Peyer's patch (tissue), 4 donors: ENCODE results near the gene TEAD4. TPM values are rescaled to one million over a fixed set of nuclear protein-coding genes. Genes with fewer than 3 reads are reported as not detected.
A peak's percentile ranks its signal among the peaks of the same experiment; 100 is the strongest.
"Not testable (repeated sequence)": the region's sequence is repeated elsewhere in the genome, so short reads cannot be mapped to it uniquely, and the experiment has no call there.

Source experiments
- DNase-seq, 3 donors: peaks; one replicate each; pipeline ENCODE4 v3.0.0-alpha.2; 2017 to 2019
- H3K27ac ChIP-seq, 4 donors: fragments of 200-600 bp; sonication (generic); one replicate each; pipeline ENCODE4 v1.5.1; 2016 to 2019
- H3K27me3 ChIP-seq, 2 donors: fragments of 200-600 bp; sonication (generic); one replicate each; pipeline ENCODE4 v1.5.1; 2019
- H3K36me3 ChIP-seq, 3 donors: fragments of 200-600 bp; sonication (generic); one replicate each; pipeline ENCODE4 v1.5.1; 2016 to 2019
- H3K4me1 ChIP-seq, 4 donors: fragments of 200-600 bp; sonication (generic); one replicate each; pipeline ENCODE4 v1.5.1; 2016 to 2019
- H3K4me3 ChIP-seq, 4 donors: fragments of 200-600 bp; sonication (generic); 1 replicate in 3 of 4; 2 replicates in 1 of 4; pipeline ENCODE4 v1.5.1; 2016 to 2019; ENCODE audit warnings: mild to moderate bottlenecking in 1 of 4
- H3K9me3 ChIP-seq, 4 donors: fragments of 200-600 bp; sonication (generic); one replicate each; pipeline ENCODE4 v1.5.1; 2016 to 2019; ENCODE audit warnings: mild to moderate bottlenecking in 1 of 4
- CTCF ChIP-seq, 6 experiments: fragments of 450-650 bp in 4 of 6; fragments of 200-600 bp in 2 of 6; sonication (generic) in 1 of 6; IDR thresholded peaks; one replicate each; pipeline ENCODE4 v1.5.1; 2017 to 2019; ENCODE audit warnings: antibody characterized with exemption in 6 of 6, mild to moderate bottlenecking in 3 of 6, moderate library complexity in 1 of 6
- POLR2A ChIP-seq, 2 donors: fragments of 450-650 bp; IDR thresholded peaks; one replicate each; pipeline ENCODE4 v1.5.1; 2017; ENCODE audit warnings: antibody characterized with exemption in 2 of 2, mild to moderate bottlenecking in 2 of 2, moderate library complexity in 2 of 2
- total RNA-seq, 4 donors: library from RNA; depleted of rRNA; stranded (reverse); fragments of >200 nt; gene quantifications; one replicate each; pipeline ENCODE4 v1.1.0, GENCODE V29; 2016

The TEAD4 gene
- total RNA-seq, 4 donors from 2014 or later, result 4.3 to 6.6 (median 5.1) TPM

- no peaks in the 10 kb centered on the region for H3K27me3 ChIP-seq
- DNase-seq, result no peak
- H3K9me3 ChIP-seq, result no peaks in the 10 kb centered on the region
- H3K4me1 ChIP-seq, result no peaks in the 10 kb centered on the region
- TF ChIP-seq CTCF (IDR thresholded peaks at IDR 0.05) (no peak), POLR2A (IDR thresholded peaks at IDR 0.05) (no peak)
- H3K4me3 ChIP-seq, result no peak overlapping the region
- peak overlapping the region in 1 of 4 donors; percentile 37 for H3K27ac ChIP-seq
- no peaks in the 10 kb centered on the region for H3K36me3 ChIP-seq
Measured at GRCh38 chr12:3055704-3056467, 96.7 kb downstream of the TEAD4 start.

- TF ChIP-seq POLR2A (IDR thresholded peaks at IDR 0.05) (no peak), CTCF (IDR thresholded peaks at IDR 0.05) (no peak)
- H3K4me1 ChIP-seq, result no peaks in the 10 kb centered on the region
- no peak overlapping the region for H3K27ac ChIP-seq
- no peaks in the 10 kb centered on the region for H3K9me3 ChIP-seq
- H3K36me3 ChIP-seq, result no peaks in the 10 kb centered on the region
- no peaks in the 10 kb centered on the region for H3K27me3 ChIP-seq
- peak in 1 of 3 donors; percentile 0 for DNase-seq
- no peak overlapping the region for H3K4me3 ChIP-seq
Measured at GRCh38 chr12:3061059-3061458, 101.9 kb downstream of the TEAD4 start.

DNA sequence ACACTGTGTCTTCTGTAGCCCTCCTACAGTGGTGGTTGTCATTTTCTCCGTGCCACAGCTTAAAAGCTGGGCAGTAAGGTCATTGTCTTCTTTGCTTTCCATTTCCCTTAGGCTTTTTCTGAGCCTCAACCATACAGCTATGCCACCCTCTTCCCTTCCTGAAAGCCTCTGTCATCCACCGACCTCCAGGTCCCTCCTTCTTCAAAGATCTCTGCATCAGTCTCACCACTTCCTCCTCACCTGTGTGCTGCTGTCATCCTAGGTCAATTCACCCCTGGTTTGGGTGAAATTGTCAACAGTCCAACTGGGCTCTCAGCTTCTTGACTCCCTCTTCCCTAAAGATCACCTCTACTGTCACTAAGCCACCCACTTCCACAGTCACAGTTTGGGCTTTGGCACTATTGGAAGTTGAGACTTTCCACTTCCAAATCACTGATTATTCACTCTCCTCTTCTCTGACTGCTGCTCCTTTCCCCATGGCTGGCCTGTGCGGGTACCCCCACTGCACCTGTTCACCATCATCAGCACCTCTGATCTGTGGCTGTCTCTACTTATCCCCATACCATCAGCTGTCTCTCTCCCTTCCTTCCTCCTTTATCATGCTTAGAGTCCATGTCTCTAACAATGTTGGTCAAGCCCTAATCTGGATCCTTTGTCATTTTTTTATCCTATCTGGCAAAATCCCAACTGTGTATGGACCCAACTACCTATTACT, 102.5 kb downstream of the TEAD4 start:
- no peak overlapping the region for H3K27ac ChIP-seq

DNA sequence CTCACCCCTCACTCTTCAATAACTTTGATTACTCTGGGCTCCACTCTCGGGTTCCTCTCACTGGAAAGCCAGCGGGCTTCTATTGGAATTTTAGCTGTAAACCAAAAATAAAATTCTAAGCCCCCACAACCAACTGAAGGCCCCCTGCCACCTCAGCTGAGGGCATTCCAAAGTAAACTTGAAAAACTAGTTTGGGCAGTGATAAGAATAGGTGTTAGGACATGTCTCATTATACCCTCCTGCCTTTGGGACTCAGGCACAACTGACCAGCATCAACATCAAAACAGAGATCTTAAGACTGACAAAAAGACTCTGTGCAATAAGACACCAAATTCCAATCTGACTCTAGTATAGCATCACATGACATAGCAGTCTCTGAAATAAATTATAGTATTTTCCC, 106.1 kb downstream of the TEAD4 start:
- DNase-seq, result no peak
- no peak overlapping the region for H3K27ac ChIP-seq
- no peaks in the 10 kb centered on the region for H3K4me1 ChIP-seq
- H3K9me3 ChIP-seq, result no peaks in the 10 kb centered on the region
- H3K4me3 ChIP-seq, result no peak overlapping the region
- no peaks in the 10 kb centered on the region for H3K27me3 ChIP-seq
- no peaks in the 10 kb centered on the region for H3K36me3 ChIP-seq
- TF ChIP-seq POLR2A (IDR thresholded peaks at IDR 0.05), result no peak
- TF ChIP-seq CTCF (IDR thresholded peaks at IDR 0.05), result no peak

More for the DNA sequence above, 102.5 kb downstream of the TEAD4 start:
- H3K4me3 ChIP-seq, result no peak overlapping the region
- no peaks in the 10 kb centered on the region for H3K4me1 ChIP-seq
- peak in 1 of 3 donors; percentile 6 for DNase-seq
- no peaks in the 10 kb centered on the region for H3K36me3 ChIP-seq
- TF ChIP-seq CTCF (IDR thresholded peaks at IDR 0.05), result no peak
- no peak for TF ChIP-seq POLR2A (IDR thresholded peaks at IDR 0.05)
- no peaks in the 10 kb centered on the region for H3K9me3 ChIP-seq
- H3K27me3 ChIP-seq, result no peaks in the 10 kb centered on the region

DNA sequence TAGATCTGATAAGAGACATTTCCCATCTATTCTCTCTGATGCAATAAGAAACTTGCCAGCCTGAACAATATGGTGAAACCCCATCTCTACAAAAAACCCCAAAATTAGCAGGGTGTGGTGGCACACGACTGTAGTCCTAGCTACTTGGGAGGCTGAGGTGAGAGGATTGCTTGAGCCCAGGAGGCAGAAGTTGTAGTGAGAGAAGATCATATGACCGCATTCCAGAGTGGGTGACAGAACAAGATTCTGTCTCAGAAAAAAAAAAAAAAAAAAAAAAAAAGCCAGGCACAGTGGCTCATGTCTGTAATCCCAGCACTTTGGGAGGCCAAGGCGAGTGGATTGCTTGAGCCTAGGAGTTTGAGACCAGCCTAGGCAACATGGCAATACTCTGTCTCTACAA, 106.6 kb downstream of the TEAD4 start:
- not testable (repeated sequence) for H3K4me3 ChIP-seq, H3K36me3 ChIP-seq, H3K27ac ChIP-seq, H3K4me1 ChIP-seq, H3K27me3 ChIP-seq, DNase-seq, H3K9me3 ChIP-seq

DNA sequence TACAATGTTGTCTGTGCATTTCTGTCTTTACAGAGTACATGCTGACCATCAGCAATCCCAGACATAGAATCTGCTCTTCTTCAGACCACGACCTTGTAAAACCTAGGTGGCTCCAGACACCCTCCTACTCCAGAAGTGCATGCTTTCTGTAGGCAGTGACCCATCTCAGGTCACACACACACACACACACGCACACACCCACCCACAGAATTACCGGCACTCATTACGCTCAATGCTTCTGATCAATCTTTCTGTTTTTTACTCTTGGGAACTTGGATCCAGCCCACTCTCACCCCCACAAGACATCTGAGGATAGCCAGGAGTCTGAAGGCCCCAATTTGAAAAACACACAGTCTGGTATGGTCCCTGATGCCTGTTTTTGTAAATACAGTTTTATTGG, 110.5 kb downstream of the TEAD4 start:
- no peak overlapping the region for H3K27ac ChIP-seq
- no peak for TF ChIP-seq POLR2A (IDR thresholded peaks at IDR 0.05)
- TF ChIP-seq CTCF (IDR thresholded peaks at IDR 0.05), result no peak
- no peaks in the 10 kb centered on the region for H3K27me3 ChIP-seq
- no peak for DNase-seq
- no peak overlapping the region for H3K4me3 ChIP-seq
- no peaks in the 10 kb centered on the region for H3K9me3 ChIP-seq
- H3K4me1 ChIP-seq, result no peaks in the 10 kb centered on the region
- H3K36me3 ChIP-seq, result no peaks in the 10 kb centered on the region
